B cell (primary cell): ENCODE data around the gene MRC2.

Experiments
- EZH2 ChIP-seq: IDR thresholded peaks from 2 replicates; pipeline ENCODE4 v1.6.1; 2012; ENCODE audit warnings: borderline replicate concordance, low read depth, mild to moderate bottlenecking, moderate library complexity, low read length; ENCODE audit not compliant: insufficient read depth, poor library complexity, severe bottlenecking
- TF ChIP-seq, protein P1 (sequence below): fragments of 200-600 bp; IDR thresholded peaks from one replicate; pipeline ENCODE4 v1.8.0; 2022; ENCODE audit warnings: antibody characterized with exemption, mild to moderate bottlenecking

DNA sequence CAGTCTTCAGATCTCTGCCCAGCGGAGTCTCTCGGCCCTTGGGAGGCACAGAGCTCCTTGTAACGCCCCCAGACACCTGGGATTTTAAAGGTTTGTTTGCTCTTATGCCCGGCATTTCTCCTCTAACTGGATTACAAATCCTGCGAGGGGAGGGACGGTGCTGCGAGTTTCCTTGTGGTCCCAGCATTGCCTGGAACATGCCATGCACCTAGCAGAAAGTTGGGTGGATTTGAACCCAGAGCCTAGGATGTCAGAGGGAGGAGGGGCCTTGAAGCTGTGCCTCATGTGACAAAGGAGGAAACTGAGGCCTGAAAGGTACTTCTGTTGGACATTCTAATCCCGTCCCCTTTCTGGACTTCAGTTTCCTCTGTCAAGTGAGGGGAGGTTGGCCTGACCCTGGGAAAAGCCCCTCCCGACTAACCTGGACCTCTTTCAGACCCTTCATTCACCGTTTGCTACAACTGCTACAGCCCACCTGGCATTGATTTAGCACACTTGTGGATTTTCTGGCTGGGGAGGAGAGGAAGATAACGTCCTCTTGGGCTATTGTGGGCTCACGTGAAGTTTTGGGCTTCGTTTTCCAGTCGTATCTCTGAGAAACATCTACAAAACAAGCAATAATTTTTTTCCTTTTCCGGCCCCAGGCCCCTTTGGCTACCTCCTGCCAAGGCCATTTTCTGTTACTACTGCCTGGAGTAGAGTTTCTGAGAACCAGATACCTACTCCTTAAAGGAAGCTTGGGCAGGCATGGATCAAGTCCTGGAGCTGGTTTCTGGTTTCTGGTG is 30.9 kb downstream of the MRC2 start:
- TF ChIP-seq, protein P1, sequence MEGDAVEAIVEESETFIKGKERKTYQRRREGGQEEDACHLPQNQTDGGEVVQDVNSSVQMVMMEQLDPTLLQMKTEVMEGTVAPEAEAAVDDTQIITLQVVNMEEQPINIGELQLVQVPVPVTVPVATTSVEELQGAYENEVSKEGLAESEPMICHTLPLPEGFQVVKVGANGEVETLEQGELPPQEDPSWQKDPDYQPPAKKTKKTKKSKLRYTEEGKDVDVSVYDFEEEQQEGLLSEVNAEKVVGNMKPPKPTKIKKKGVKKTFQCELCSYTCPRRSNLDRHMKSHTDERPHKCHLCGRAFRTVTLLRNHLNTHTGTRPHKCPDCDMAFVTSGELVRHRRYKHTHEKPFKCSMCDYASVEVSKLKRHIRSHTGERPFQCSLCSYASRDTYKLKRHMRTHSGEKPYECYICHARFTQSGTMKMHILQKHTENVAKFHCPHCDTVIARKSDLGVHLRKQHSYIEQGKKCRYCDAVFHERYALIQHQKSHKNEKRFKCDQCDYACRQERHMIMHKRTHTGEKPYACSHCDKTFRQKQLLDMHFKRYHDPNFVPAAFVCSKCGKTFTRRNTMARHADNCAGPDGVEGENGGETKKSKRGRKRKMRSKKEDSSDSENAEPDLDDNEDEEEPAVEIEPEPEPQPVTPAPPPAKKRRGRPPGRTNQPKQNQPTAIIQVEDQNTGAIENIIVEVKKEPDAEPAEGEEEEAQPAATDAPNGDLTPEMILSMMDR, result no peak
- no peak for TF ChIP-seq EZH2
